Stimulated activated CD4-positive, alpha-beta T cell treated with anti-CD3 and anti-CD28 coated beads, TNF-alpha, amount 100 ng/mL, for 1 hour (primary cell): ENCODE data around the gene PYGM.

Experiments used
- DNase-seq, 3 donors: peaks; one replicate each; pipeline ENCODE4 v3.0.0-alpha.2; 2020; ENCODE audit warnings: low read depth in 3 of 3, low spot score in 1 of 3

The PYGM gene

GRCh38 chr11:64739871-64740270, 19.9 kb downstream of the PYGM start:
- DNase-seq, result no peak

DNA sequence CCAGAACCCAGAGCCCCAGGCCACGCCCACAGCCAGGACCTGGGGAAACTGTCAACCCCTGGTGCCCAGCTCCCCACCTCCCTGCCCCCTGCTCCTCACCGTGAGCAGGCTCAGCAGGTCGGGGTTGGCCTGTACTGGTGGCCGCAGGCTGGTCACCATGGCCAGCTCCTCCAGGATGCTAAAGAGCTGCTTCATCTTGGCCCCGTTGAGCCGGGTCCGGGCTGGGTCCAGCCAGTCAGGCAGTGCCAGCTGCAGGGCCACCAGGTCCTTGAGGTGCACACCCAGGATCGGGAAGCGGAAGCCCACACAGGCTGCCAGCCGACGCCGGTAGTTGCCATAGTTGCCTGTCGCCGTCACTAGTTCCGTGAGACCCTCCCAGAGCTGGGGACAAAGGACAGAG, 23.1 kb downstream of the PYGM start:
- DNase-seq, result no peak

- no peak for DNase-seq
Observed at GRCh38 chr11:64735725-64736259, 24.0 kb downstream of the PYGM start.

DNA sequence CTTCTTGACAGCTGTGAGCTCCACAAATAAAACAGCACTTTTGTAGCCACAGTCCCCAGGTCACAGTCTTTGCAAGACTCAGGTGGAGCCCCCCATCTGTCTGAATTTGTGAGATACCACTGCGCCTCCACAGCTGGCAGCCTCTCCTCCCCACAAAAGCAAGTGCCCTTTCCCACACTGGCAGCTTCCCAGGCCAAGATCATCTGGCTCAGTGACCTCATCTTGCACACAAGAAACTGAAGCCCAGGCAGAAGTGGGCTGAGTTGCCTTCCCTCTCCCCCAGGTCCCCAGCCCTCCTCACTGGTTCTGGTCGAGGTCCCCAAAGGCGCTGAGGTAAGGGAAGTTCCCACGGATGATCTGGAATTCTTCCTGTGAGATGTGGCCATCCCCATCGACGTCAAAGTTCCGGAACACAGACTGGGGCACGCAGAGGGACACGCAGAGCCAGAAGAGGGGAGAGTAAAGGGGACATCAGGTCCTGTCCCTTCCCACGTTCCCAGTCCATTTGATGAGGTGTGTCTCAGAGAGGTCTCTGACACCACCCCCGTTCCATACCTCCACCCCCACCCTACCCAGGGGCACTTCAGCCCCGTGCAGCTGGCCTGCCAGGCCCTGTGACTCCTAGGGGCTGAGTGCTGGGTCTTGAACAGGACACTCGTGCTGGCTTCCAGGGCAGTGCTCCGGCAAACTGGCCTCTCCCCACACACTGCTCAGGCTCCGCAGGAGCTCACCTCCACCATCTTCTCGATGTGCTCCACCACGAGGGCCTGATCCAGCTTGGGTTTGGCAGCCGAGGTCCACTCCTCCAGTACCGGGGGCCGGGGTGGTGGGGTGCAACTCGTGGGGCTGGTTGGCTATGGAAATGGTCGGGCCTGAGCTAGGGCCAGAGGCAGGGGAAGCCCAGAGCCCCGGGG, 24.7 kb downstream of the PYGM start:
- no peak for DNase-seq

- no peak for DNase-seq
Observed at GRCh38 chr11:64731601-64732000, 28.2 kb downstream of the PYGM start.

DNA sequence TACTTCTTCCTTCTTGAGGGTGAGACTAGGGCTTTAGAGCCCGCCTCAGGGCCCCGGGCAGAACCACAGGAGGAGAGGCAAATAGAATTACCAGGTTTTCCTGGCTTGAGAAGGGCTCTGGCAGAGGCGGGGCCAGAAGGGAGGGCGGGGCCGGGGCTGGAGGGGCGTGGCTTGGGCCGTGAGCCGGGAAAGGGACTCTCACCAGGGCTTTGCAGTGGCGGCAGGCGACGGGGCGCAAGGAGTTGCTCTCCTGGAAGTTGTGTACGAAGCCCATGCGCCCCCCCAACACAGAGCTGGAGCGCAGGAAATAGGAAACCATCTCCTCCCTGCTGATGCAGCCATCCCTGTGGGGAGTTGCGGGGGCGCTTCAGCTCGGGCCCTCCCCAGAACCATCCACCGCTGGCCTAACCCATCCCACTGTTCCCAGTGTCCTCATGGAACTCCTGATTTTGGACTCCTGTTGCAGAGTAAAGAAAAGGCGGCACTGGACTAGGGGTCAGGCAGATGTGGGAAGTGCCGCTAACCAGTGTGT, 29.9 kb downstream of the PYGM start:
- DNase-seq, result no peak

- DNase-seq, result no peak
Observed at GRCh38 chr11:64728757-64729365, 30.9 kb downstream of the PYGM start.

GRCh38 chr11:64726867-64727530, 32.8 kb downstream of the PYGM start:
- no peak for DNase-seq

DNA sequence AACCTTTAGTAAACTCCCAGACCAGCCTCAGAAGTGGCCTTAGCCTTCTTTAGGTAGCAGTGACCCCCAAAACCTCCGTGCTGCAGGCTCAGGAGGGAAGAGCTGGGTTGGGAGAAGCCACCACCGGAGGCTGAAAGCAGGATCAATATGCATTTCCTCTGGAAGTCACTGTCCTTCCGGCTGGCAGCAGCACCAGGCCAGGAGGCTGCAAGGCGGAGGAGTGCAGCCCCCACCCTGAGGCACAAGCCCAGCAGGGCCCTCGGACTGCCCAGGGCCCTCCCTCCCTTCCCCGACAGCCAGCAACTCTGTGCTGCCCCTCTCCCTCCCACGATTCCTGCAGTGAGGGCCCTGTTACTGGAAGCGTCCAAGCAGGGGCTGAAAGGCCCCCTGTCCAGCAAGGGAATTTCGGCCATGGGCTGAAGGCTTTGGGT, 33.5 kb downstream of the PYGM start:
- no peak for DNase-seq

DNA sequence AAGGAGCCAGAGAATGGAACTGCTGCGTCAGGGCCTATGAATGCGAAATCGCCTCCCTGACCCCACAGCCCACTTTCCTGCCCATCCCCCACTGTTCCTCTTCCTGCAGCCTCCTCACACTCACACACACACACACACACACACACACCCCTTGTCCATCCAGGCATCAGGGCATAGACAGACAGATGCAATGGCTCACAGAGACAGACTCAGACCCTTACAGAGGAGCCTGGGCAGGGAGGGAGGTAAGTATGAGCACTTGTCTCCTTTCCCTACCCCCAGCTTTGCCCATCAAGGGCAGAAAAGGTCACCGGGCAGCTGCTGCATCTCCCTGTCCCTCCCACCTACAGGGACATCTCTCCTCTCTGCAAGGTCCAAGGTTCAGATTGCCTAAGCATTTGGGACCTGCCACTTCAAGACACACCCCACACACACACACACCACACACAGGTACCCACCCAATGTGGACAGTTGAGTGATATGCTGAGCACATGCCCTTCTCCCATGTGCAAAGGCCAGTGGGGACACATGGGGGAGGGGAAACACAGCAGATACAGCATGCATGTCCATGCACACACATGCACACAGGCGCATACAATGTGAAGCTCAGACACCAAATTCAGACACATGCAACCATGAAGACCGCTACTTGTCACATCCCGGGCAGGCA, 34.8 kb downstream of the PYGM start:
- DNase-seq, result no peak

DNA sequence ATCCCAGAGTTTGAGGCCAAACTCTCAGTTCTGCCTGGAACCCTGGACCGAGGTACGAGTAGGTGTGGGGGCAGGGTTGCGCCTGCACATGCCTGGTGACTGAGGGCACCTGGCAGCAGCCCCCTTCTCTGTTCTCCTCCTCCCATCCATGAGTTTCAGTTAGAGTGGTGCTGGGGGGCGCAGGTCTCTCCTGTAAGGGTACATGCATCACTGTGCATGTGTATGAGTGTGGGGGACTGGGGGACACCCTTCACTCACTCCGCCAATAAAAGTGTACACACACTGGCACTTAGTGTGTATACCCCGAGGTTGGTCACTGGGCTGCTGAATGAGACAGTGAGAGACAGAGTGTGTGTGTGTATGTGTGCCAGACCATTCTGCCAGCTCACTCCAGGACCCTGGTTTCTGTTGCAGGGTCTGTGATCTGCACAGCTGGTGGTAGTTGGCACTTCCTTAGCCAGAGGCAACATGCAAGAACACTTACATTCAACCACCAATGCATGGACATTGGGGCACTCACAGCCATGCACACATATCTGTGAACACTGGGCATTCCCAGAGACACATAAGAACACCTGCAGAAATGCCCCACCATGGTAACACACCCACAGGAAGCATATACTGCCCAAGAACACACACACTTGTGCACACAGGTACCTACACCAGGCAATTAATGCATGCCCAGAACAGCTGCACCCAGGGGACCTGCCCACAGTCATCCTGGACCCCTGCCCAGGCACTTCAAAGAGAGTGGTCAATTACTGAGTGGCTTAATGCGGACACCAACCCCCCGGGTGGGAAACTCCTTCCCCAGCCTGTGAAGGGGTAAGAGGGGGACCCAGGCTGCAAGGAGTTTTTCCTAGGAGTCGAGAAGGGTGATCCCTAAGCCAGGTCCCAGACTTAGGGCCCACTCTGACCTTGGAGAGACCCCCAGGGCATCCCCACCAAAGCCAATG, 35.6 kb downstream of the PYGM start:
- no peak for DNase-seq

DNA sequence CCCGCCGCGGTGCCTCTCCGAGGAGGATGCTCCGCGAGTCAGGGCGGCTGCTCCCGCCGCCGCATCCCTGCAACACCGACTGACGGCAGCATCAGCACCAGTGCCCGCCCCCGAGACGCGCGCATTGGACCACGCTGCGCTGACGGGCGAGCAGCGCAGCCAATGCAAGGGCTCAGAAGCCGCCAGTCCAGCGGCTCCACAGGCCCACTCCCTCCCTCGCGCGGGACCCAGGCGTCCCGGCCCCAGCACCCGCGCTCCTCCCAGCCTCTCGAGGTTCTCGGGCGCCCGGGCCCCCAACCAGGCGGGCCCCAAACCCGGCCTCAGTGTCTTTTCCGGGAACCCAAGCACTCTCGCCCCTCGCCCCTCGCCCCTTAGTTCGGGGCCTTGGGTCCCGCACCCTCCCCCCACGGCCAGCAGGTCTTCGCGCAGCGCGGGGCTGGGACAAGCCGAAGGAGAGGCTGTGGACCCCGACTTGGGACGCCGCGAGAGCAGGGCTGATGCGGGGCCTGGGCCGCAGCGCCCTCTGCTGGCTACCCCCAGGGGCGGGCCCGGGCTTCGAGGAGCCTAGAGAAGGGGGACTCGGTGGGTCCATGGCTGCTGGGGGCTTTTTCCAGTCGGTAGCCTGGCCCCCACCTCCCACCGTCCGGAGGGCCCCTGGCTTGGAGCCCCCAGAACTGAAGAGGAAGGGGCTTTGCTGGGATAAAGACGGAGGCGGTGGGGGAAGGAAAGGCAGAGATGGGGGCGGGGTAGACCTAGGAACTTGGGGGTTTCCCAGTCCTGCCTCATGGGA, 36.5 kb downstream of the PYGM start, which contains the start of gene NRXN2:
Gene NRXN2 (minus strand): TSS at position 81 of the 790 bp plus-strand sequence. CDS start 9,498 bp downstream, outside the sequence.
- peak; percentile 57 to 75 (median 72) for DNase-seq

DNA sequence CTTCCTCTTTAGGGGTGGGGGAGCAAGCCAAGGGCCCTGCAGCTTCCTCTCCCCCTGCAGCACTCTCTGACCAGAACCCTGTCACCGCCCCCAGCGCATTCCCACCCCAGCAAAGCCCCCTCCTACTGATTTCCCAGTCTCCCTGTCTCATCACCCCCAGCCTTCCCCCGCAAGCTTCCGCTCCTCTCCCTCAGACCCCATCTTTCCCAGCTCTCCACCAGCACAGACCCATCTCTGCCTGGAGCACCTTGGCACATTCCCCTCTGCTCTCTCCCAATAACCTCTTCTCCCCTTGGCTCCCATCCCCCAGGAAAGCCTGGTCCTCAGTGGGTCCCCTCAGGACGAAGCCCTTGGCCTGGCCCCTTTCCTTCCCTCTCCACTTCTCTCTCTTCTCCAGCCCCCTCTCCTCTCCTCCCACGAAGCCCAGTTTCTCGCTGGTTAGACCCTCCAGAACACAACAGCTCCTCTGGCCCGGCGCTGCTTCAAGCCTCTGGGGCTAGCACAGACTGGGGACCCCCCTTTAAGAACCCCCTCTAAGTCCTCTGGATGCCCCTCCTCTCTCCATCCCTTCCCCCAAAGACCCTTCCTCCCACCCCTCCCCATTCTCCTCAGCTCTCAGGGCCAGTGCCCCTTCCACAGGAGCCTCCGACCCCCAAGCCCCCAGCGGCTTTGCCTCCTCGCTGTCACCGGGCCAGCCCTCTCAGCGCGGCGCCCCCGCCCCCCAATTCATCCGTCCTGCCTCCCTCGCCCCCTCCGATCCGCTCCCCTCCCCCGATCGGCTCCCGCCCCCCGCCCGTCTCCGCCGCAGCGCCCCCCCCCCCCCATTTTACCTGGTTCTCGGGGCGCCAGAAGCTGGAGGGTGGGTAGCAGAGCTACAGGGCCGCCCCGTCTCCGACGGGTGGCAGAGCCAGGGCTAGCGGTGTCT, 37.4 kb downstream of the PYGM start:
- no peak for DNase-seq

GRCh38 chr11:64721359-64721699, 38.4 kb downstream of the PYGM start:
- DNase-seq, result no peak

GRCh38 chr11:64720640-64721358, 39.0 kb downstream of the PYGM start:
- DNase-seq, result no peak

- no peak for DNase-seq
Observed at GRCh38 chr11:64720167-64720566, 39.6 kb downstream of the PYGM start.

DNA sequence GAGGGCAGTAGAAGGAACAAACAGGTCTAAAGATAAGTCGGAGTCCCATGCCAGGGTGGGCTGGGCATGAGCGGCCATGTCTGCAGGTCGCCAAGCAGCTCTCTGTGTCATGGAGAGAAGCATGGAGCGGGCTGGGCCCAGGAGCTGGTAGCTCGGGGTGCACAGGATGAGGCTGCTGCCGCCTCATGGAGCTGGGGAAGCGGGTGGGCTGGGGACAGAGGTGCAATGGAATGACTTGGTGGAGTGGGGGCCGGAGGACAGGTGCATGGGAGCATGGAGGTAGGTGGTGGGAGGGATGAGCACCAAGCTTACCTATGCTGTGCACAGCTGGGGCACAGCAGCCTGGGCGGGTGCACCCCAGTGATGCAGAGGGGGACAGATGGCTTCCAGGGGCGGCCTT, 40.4 kb downstream of the PYGM start:
- no peak for DNase-seq
